ENCODE results near the gene CIAO3.

The CIAO3 gene

GRCh38 chr16:775236-775796, 34.5 kb upstream of the CIAO3 start:
- no peak for DNase-seq

- no peak for DNase-seq
Observed at GRCh38 chr16:774086-775001, 33.5 kb upstream of the CIAO3 start.

GRCh38 chr16:772959-773358, 32.2 kb upstream of the CIAO3 start:
- DNase-seq = no peak

GRCh38 chr16:770411-770810, 29.6 kb upstream of the CIAO3 start:
- no peak for DNase-seq

GRCh38 chr16:769934-770333, 29.1 kb upstream of the CIAO3 start:
- no peak for DNase-seq

- DNase-seq = no peak
Observed at GRCh38 chr16:769184-769784, 28.5 kb upstream of the CIAO3 start.

GRCh38 chr16:768428-768827, 27.6 kb upstream of the CIAO3 start:
- DNase-seq = no peak

- DNase-seq = no peak
Observed at GRCh38 chr16:767743-768235, 27.0 kb upstream of the CIAO3 start.

GRCh38 chr16:766820-767640, 26.2 kb upstream of the CIAO3 start:
- no peak for DNase-seq

- DNase-seq = no peak
Observed at GRCh38 chr16:766008-766819, 25.4 kb upstream of the CIAO3 start.

- no peak for DNase-seq
Observed at GRCh38 chr16:765488-765865, 24.7 kb upstream of the CIAO3 start.

- DNase-seq = no peak
Observed at GRCh38 chr16:764848-765487, 24.2 kb upstream of the CIAO3 start.

GRCh38 chr16:764184-764750, 23.5 kb upstream of the CIAO3 start:
- no peak for DNase-seq

- DNase-seq = no peak
Observed at GRCh38 chr16:763369-764183, 22.8 kb upstream of the CIAO3 start.

GRCh38 chr16:762595-763268, 21.9 kb upstream of the CIAO3 start:
- DNase-seq = no peak

- DNase-seq = no peak
Observed at GRCh38 chr16:761625-762513, 21.1 kb upstream of the CIAO3 start.

- DNase-seq = no peak
Observed at GRCh38 chr16:760545-761343, 19.9 kb upstream of the CIAO3 start, which contains the start of gene MSLN. Gene MSLN (plus strand): TSS chr16:760734. CDS start chr16:762681, 1,947 bp downstream.

- no peak for DNase-seq
Observed at GRCh38 chr16:760065-760464, 19.3 kb upstream of the CIAO3 start.
